Hematopoietic multipotent progenitor cell treated with erythropoietin and hydrocortisone succinate and interleukin-3 and kit ligand, for 17 days (in vitro differentiated cells): Measurements from ENCODE around the gene EHD1.
"Not testable (repeated sequence)": the region's sequence is repeated elsewhere in the genome, so short reads cannot be mapped to it uniquely, and the experiment has no call there.

Source experiments
- DNase-seq: peaks from one replicate; pipeline ENCODE4 v3.0.0-alpha.2; 2015; ENCODE audit warnings: low spot score

The EHD1 gene

GRCh38 chr11:64826578-64827450 is 51.6 kb downstream of the EHD1 start:
- DNase-seq = no peak

- no peak for DNase-seq
These were observed 52.4 kb downstream of the EHD1 start for GRCh38 chr11:64826062-64826461.

- DNase-seq = no peak
These were observed 54.8 kb downstream of the EHD1 start for GRCh38 chr11:64823568-64824119.

- DNase-seq = no peak
These were observed 60.9 kb downstream of the EHD1 start for GRCh38 chr11:64817476-64817875.

- DNase-seq = not testable (repeated sequence)
These were observed 63.0 kb downstream of the EHD1 start for GRCh38 chr11:64815433-64815832.

- DNase-seq = no peak
These were observed 63.7 kb downstream of the EHD1 start for GRCh38 chr11:64814712-64815187.

GRCh38 chr11:64813826-64814225 is 64.6 kb downstream of the EHD1 start:
- no peak for DNase-seq

GRCh38 chr11:64810891-64811272 is 67.5 kb downstream of the EHD1 start:
- DNase-seq = no peak

- DNase-seq = peak; percentile 56
These were observed 68.0 kb downstream of the EHD1 start, which contains the start of gene MEN1 for GRCh38 chr11:64810271-64810890. MEN1 (minus strand) TSS chr11:64810551; CDS start chr11:64810109, 442 bp downstream.

GRCh38 chr11:64809781-64810241 is 68.6 kb downstream of the EHD1 start:
- DNase-seq = no peak

GRCh38 chr11:64805481-64805880 is 72.9 kb downstream of the EHD1 start:
- DNase-seq = no peak

GRCh38 chr11:64804346-64805210 is 73.8 kb downstream of the EHD1 start:
- no peak for DNase-seq

- DNase-seq = no peak
These were observed 74.5 kb downstream of the EHD1 start for GRCh38 chr11:64803846-64804345.

- DNase-seq = peak; percentile 94
These were observed 75.1 kb downstream of the EHD1 start, which contains the start of gene MAP4K2 for GRCh38 chr11:64803158-64803845. MAP4K2 (minus strand) TSS chr11:64803214; CDS start chr11:64803149, 65 bp downstream.

- DNase-seq = no peak
These were observed 75.9 kb downstream of the EHD1 start for GRCh38 chr11:64802370-64803157.
